ENCODE measurements around the gene COBL.

The COBL gene

DNA sequence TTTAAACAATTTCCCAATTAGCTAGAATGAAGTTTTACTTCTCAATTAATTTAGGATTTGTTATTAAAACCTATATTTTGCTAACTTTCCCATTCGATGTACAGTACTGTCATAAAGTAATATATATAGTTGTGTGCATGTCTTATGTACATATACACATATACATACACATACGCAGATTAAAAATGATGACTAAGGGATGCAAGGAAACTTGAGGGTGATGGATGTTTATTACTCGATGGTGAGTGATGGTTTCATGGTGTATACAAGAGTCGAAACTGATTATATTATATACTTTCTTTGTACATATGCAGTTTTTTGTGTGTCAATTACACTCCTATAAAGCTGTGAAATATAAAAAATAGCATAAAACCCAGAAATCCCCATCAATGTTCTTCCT lies 248.2 kb downstream of the COBL start:
- DNase-seq, result no peak

- DNase-seq, result no peak
These were observed 248.9 kb downstream of the COBL start for GRCh38 chr7:51067757-51068156.

DNA sequence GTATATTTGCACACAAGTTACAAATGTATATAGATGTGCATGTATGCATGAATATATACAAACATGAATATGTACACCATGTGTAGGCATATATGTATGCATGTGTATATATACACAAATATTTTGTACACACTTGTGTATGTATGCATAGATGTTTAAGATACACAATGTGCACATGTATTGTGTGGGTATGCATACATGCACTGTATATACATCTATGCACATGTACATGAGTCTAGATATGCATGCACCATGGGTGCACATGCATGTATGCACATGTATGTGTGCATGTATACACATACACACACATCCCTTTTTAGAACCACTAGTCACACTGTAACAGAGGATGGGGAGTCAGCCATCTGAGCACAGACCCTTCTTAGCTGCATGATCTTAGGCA lies 249.4 kb downstream of the COBL start:
- DNase-seq, result no peak

- DNase-seq, result no peak
These were observed 250.2 kb downstream of the COBL start for GRCh38 chr7:51066405-51066882.

DNA sequence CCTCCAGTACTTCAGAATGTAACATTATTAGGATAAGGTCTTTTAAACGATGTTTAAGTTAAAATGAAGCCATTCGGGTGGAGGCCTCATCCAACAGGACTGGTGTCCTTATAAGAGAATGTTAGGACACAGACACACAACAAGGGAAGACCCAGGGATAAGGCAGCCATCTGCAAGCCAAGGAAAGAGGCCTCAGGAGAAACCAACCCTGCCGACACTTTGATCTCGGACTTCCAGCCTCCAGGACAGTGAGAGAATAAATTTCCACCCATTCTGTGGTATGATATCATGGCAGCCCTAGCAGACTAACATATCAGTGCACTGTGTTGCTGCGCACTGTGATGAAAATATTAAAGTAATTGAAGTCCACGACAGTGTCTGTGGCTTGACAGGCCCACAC lies 250.8 kb downstream of the COBL start:
- DNase-seq, result no peak

DNA sequence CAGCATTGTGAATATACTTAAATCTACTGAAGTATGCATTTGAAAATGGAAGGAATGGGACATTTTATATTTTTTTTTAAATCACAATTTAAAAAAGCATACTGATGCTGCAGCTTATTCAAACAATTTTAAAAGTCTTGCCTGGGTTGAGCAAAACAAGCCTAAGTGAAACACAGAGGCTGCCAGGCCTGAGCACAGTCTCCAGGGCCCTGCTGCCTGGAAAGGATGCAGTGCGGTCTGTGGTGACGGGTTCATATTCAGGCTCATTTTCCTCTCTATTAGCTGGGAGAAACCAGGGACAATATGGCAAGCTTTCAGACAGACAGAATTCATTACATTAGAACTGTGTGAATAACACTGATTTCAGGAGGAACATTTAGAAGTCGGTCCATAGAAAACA lies 251.9 kb downstream of the COBL start:
- DNase-seq, result no peak

DNA sequence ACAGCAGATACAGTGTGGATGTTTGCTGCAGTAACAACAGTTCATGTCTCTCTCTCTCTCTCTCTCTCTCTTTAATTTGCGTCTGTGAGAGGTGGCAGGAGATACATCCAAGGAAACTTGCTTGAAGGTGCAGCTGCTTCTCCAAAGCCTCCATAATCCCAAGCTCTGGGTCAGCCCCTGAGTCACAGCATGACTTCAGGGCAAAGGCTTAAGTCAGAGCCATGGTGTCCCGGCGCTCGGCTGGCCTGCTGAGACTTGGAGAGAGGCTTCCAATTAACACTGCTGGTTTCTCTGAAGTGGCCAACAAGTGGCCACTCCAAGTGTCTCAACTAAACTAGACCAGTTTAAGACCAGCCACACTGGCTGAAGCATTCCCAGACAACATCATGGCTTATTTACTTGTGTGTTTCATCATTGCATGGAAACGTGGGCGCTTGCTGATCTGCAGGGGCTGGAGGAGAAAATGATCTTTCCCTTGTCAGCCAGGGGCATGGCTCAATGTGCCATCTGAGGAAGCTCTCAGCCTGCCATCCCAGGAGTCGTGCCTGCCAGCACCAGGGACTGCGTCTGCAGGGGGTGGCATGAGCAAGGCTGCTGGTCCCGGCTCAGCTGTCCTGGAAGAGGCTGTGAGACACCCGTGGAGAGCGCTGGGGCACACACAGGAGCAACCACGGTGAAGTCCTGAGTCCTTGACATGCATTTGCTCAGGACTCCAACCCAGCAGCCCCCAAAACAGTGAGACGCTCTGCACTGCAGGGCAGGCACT lies 254.2 kb downstream of the COBL start:
- DNase-seq, result peak; percentile 43

- DNase-seq, result no peak
These were observed 256.1 kb downstream of the COBL start for GRCh38 chr7:51060536-51060935.

DNA sequence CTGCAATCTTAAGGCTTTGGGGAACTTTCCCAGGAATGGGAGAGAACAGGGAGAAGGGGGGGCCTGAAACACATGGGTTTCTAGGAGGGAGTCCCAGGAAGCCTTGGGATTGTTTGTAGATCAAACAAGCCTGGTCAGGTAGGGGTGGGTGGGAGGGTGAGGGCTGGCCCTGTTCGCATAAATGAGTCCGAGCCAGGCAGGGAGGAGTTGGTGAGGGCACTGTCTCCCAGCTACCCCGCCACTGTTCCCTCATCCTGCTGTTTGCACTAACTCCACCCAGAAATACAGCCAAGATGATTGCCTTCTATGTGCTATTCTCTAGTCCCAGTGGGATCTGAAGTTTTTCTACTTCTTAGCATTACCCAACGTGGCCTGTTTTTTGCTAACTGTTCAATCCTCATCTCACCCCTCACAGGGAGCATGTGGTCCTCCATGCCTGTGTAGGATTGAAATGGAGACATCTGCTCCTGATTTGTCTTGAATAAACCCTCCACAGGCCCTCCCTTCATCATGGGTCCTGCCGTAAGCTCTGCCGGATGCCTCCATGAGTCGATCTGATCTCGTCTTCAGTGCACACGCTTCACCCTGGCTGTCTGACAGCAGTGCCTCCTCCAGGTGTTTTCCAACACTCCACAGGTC lies 257.0 kb downstream of the COBL start:
- DNase-seq, result no peak

DNA sequence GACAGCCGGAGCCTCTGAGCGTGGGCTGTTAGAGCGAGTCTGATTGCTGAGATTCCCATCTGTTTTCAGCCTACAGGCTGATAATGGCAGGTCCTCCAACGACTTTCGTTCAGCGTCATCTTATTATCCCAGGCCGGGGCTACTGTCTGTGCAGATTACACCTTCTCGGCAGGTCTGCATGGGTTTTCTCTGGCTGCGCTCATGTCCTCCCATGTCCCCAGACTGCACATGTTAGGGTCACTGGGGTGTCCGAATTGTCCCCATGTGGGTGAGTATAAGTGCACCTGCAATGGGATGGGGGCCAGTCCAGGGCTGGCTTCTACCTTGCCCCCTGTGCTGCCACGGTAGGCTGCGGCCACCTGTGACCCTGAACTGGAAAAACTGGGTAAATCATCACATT lies 257.8 kb downstream of the COBL start:
- no peak for DNase-seq

GRCh38 chr7:51055039-51055840 lies 261.4 kb downstream of the COBL start:
- DNase-seq, result no peak

- no peak for DNase-seq
These were observed 262.4 kb downstream of the COBL start for GRCh38 chr7:51054231-51054630.

DNA sequence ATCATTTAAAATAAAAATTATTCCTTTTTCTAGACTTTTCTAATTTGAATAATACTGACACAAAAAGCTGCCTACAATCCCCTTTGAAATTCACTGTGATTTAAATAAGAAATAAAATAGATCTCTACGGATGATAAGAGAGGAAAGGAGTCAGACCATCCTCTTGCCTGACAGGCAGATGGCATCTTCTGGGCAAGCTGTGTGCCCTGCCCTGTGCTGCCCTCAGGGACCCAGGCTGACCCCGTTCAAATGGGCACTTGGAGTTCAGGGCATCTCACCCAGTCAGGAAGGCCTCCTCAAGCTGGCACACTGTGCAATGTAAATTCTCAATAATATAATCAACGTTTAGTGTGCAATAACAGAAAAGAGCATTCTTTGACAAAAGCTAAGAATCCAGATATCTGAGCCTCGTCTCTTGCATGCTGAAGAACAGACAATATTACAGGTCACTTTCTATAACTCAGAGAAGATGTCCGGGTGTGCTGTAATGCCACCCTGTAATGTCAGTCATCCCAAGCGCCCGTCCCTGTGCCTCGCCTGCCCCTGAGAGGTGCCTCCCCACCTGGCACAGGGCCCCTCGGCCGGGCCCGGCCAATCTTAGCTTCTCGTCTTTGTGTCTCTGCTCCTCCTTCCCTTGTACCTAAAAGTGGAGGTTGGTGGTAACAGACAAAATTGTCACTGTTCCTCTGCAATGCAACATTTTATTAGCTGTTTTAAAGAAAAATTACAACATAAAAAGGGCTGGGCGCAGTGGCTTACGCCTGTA lies 263.3 kb downstream of the COBL start:
- no peak for DNase-seq

- no peak for DNase-seq
These were observed 270.1 kb downstream of the COBL start for GRCh38 chr7:51046482-51046881.

- DNase-seq, result no peak
These were observed 270.5 kb downstream of the COBL start for GRCh38 chr7:51046103-51046466.

DNA sequence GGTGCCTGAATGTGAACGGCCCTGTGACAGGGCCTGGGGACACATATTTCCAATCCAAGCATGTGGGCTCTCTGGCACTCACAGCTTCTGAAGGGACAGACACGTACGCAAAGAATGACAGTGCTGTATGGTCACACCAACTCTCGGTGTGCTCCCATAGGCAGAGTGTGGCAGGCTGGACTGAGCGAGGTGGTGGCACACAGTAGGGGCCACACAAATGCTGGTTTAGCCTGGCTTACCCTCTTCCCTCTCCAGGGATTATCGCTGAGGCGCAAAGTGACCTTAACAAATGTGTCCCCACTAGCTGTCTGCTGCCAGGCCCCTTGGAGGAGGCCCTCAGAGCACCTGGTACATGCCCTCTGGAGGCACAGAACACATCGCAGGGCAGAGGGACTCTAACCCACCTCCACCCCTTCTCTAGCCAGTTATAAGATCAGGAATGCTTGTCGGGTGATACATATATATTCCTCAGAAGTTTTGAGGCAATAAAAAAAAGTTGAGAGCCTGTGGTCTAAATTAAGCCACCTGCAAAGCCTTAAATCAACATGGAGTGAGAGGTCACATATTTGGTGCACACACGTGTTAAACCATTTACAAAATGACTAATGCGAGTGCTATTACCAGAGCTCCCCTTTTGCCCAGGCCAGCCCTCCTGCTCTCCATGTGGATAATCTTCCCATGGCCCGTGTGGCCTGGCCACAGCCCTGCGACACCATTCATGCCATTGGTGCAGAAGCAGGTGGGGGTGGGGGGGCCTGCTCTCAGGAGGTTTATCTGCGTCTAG lies 271.1 kb downstream of the COBL start:
- no peak for DNase-seq

DNA sequence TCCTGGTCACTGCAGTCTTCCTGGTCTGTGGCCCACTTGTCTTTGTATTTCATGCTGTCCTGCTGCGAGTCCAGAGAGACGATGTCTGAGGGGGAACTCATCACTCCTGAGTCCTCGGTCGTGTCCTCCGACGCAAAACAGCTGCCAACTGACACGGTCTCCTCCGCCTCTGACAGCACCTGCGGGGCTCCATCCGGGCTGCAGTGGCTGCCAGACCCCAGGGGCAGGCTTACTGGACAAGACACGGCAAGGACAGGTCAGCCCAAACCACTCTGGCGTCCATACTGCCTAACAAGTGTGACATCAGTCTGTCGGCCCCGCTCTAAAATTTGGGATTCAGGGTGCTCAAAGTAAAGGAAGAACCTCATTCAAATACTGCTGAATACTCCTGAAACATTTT lies 273.1 kb downstream of the COBL start:
- no peak for DNase-seq

DNA sequence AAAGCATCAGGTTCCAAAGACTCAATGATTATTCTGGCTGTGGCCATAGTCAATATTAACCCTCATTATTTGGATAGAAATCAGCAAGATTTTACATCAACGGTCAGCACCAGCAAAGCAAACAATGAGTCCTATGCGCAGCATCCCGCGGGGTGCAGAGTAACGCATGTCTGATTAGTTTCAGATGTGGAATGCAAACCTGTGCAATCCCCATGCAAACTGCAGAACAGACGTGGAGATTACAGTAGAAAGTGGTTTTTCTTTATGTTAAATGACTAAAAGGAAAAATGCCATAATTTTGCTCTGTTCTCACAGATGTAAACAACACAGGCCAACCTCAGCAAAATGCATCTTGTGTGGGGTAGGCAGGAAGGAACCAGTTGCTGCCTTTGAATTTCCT lies 275.8 kb downstream of the COBL start:
- DNase-seq, result no peak

DNA sequence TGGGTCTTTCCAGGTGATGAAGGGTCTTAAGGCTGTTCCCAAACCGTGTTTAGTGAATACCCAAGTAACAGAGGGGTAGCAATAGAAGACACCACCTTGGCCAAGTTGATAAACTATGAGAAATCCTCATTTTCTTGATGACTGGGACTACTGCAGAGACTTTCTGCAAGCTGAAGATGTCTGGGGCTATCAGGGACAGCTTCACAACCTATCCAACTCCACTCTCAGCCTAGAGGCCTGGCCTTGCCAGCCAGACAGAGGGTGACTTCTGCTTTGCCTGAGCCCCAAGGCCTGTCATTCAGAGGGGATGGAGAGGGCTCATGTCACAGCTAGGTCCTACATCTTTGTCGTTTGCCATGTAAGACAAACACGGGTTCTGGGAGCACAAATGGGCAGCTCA lies 278.0 kb downstream of the COBL start:
- DNase-seq, result no peak

DNA sequence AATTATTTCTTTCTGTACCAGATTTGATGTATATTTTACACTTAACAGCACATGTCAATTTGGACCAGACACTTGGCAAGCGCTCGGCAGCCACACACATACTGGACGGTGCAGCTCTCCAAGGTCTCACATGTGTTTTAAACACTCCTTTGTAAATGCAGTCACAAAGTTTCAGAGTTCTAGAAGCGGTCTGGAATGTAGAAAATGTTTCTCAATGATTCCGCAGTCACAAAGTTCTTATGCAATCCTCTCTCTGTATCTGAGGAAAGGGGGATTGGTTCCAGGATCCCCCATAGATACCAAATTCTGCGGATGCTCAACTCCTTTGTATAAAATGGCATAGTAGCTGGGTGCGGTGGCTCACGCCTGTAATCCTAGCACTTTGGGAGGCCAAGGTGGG lies 280.9 kb downstream of the COBL start:
- no peak for DNase-seq

DNA sequence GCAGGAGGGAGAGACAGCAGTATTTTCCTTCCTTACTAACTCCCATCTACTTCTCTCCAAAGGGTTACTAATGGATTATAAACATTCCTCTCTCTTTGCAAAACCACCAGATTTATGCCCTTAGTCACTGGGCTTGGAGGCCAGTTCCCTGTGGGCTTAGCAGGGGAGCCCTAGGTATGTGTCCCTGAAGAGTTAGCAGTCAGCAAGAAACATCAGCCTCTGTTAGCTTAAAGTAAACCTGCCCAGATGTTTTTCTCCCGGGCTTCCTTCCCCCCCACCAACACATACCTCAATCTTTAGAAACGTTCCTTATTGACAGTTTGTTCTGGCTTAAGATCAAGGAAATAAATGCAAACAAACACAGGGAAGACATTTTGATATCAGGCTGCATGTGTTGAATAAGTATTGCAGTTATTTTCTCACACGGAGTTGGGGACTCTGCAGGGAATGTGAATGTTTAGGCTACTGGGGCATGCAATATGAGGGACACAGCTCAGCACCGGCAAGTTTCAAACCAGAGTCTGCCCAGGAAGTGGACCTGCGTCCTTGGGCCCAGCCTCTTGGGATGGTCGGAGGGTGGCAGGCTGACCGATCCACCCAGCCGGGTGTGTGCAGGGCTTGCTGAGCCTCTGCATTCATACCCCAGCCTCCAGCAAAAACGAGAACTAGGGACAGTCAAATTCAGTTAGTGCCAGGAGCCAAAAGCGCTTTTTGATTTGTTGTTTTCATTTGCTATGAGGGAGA lies 281.9 kb downstream of the COBL start:
- no peak for DNase-seq

Measured in NCI-H2029 treated with DMSO at 0.1 percent for 48 hours (cell line).